ENCODE measurements around the gene BMP2.

Gene BMP2

DNA sequence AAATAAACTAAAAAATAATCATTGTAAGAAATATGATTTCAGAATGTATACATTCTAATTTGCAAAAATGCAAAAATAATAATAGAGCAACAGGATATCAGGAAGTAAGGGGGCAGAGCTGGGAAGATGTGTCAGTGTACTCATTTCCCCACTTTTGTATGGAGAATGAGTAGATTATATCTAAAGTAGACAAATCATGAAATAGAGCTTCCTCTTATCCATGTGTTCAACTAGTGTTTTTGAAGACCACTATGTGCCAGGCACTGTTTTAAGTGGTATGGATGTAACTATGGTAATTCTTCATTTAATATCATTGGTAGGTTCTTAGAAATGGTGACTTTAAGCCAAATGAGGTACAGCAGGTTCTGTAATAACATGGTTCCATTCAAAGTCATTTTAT is 17.0 kb upstream of the BMP2 start:
- no peak overlapping the region for H3K4me3 Mint-ChIP-seq
- H3K9me3 Mint-ChIP-seq (ENCODE audit: low read depth), result no peaks in the 10 kb centered on the region
- no peaks in the 10 kb centered on the region for H3K27me3 Mint-ChIP-seq
- no peaks in the 10 kb centered on the region for H3K36me3 Mint-ChIP-seq
- H3K27ac Mint-ChIP-seq, result no peak overlapping the region
- no peaks in the 10 kb centered on the region for H3K4me1 Mint-ChIP-seq (ENCODE audit: low read depth)

DNA sequence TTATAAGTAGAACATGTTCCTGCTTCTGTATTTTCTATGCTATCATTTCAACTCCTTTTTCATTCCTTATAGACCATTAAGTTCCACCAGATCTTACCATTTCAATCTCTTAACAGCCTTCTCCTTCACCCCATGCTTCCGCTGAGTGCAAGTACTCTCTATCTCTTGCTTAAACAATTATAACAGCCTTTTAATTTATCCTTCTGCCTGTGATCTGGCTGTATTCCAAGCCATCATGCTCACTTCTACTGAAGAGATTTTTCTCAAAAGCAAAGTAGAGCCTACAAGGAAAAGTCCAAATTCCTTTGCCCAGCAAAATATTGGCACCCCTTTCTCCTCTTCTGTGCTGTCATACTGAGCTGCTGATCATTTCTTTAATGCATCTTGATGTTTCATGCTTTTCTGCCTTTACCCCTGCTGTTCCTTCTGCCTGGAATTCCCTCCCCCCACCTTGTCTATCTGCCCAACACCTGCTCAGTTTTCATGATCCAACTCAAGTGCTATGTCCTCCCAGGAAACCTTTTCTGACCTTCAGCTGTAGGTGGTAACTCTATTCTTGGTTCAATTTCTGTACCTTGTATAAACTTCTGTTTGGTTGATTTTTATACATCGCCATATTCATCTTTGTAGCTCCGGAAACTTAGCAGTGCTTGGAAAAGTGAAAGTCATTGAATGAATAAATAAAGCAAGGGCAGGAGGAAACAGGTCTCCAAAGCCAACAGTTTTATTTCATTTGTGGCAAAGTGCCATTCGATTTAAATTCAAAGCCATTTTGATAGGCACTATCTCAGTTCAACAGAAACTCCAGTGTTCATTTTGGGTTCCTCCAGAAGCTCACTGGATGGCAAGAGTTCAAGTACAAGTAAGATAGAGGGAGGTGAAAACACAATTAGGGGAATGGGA is 10.5 kb upstream of the BMP2 start:
- Mint-ChIP-seq H3K27me3 (no peaks in the 10 kb centered on the region), H3K4me1 (ENCODE audit: low read depth) (no peaks in the 10 kb centered on the region), H3K9me3 (ENCODE audit: low read depth) (no peaks in the 10 kb centered on the region), H3K36me3 (no peaks in the 10 kb centered on the region), H3K27ac (no peak overlapping the region), H3K4me3 (no peak overlapping the region)

DNA sequence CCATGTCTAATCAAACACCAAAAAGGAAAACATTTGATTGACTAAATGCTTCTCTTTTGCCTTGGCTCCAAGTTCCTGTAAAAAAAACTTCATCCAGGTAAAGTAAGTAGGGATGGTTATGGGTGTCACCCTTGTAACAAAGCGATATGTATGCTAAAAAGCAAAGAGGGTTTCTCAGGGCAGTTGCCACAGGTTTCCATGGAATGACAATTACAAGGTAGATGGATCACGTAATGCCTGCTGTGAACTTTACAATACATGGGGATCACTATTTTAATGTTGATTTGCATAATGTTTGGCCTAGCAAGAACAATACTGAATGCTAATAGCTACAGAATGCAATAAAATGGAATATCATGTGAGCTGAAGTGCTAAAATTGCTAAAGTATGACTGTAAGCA is 2.9 kb upstream of the BMP2 start:
- H3K27me3 Mint-ChIP-seq, result peaks cover 19% of the 10 kb centered on the region
- no peaks in the 10 kb centered on the region for H3K36me3 Mint-ChIP-seq
- no peak overlapping the region for H3K4me3 Mint-ChIP-seq
- no peak overlapping the region for H3K27ac Mint-ChIP-seq
- H3K4me1 Mint-ChIP-seq (ENCODE audit: low read depth), result peaks cover 8% of the 10 kb centered on the region
- H3K9me3 Mint-ChIP-seq (ENCODE audit: low read depth), result no peaks in the 10 kb centered on the region

DNA sequence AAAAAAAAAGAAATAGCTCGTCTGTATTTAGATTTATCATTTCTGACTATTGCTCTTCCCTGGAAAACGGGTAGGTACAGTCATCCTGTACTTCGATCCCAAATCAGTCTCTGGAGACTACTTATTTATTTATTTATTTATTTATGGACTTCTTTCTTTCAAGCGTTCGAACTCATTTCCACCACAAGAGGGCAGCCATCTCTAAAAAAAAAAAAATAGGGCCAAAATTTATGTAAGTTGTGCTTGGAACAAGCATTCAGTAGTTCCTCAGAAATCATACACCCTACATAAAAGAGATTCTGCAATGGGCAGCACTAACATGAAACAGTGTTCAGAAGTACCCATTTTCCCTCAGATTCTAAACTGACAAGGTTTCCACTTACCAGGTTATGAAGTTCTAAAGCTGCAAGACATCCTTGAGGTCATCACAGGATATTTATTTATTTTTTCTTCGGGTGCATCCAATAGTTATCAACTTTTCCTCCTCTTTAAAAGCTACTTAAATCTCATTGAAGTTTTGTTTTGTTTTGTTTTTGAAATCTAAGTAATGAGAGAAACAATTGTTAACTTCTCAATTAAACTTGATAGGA is 1.9 kb upstream of the BMP2 start:
- Mint-ChIP-seq H3K9me3 (ENCODE audit: low read depth) (no peaks in the 10 kb centered on the region), H3K27ac (no peak overlapping the region), H3K4me1 (ENCODE audit: low read depth) (peaks cover 8% of the 10 kb centered on the region), H3K36me3 (no peaks in the 10 kb centered on the region), H3K4me3 (no peak overlapping the region), H3K27me3 (peaks cover 20% of the 10 kb centered on the region)

DNA sequence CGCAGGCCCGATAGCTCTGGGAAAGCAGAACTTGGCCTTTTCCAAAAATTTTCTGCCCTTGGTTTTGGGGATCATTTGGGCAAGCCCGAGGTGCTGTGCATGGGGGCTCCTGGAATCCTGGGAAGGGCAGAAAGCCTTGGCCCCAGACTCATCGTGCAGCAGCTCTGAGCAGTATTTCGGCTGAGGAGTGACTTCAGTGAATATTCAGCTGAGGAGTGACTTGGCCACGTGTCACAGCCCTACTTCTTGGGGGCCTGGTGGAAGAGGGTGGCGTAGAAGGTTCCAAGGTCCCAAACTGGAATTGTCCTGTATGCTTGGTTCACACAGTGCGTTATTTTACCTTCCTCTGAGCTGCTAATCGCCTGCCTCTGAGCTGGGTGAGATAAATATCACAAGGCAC is 1.1 kb upstream of the BMP2 start:
- Mint-ChIP-seq H3K27ac (no peak overlapping the region), H3K9me3 (ENCODE audit: low read depth) (no peaks in the 10 kb centered on the region), H3K4me3 (no peak overlapping the region), H3K36me3 (no peaks in the 10 kb centered on the region), H3K27me3 (peaks cover 28% of the 10 kb centered on the region), H3K4me1 (ENCODE audit: low read depth) (peaks cover 8% of the 10 kb centered on the region)

DNA sequence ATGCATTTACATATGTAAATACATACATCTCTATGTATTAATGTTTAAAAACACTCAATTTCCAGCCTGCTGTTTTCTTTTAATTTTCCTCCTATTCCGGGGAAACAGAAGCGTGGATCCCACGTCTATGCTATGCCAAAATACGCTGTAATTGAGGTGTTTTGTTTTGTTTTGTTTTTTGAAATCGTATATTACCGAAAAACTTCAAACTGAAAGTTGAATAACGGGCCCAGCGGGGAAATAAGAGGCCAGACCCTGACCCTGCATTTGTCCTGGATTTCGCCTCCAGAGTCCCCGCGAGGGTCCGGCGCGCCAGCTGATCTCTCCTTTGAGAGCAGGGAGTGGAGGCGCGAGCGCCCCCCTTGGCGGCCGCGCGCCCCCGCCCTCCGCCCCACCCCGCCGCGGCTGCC is 355 bp upstream of the BMP2 start:
- peak overlapping the region; percentile 57 for H3K4me3 Mint-ChIP-seq
- H3K27ac Mint-ChIP-seq, result no peak overlapping the region
- H3K36me3 Mint-ChIP-seq, result no peaks in the 10 kb centered on the region
- peaks cover 32% of the 10 kb centered on the region for H3K27me3 Mint-ChIP-seq
- no peaks in the 10 kb centered on the region for H3K9me3 Mint-ChIP-seq (ENCODE audit: low read depth)
- peaks cover 8% of the 10 kb centered on the region for H3K4me1 Mint-ChIP-seq (ENCODE audit: low read depth)

- Mint-ChIP-seq H3K36me3 (no peaks in the 10 kb centered on the region), H3K27me3 (peaks cover 34% of the 10 kb centered on the region), H3K4me3 (no peak overlapping the region), H3K4me1 (ENCODE audit: low read depth) (peaks cover 8% of the 10 kb centered on the region), H3K27ac (no peak overlapping the region), H3K9me3 (ENCODE audit: low read depth) (no peaks in the 10 kb centered on the region)
These were observed 998 bp downstream of the BMP2 start for GRCh38 chr20:6768228-6769140.

GRCh38 chr20:6769903-6770785 is 2.7 kb downstream of the BMP2 start:
- H3K27ac Mint-ChIP-seq, result no peak overlapping the region
- peaks cover 8% of the 10 kb centered on the region for H3K4me1 Mint-ChIP-seq (ENCODE audit: low read depth)
- no peaks in the 10 kb centered on the region for H3K9me3 Mint-ChIP-seq (ENCODE audit: low read depth)
- H3K27me3 Mint-ChIP-seq, result peaks cover 32% of the 10 kb centered on the region
- no peaks in the 10 kb centered on the region for H3K36me3 Mint-ChIP-seq
- H3K4me3 Mint-ChIP-seq, result peak overlapping the region; percentile 33

GRCh38 chr20:6770786-6771100 is 3.3 kb downstream of the BMP2 start:
- H3K4me1 Mint-ChIP-seq (ENCODE audit: low read depth), result peaks cover 8% of the 10 kb centered on the region
- H3K36me3 Mint-ChIP-seq, result no peaks in the 10 kb centered on the region
- H3K4me3 Mint-ChIP-seq, result peak overlapping the region; percentile 33
- H3K9me3 Mint-ChIP-seq (ENCODE audit: low read depth), result no peaks in the 10 kb centered on the region
- H3K27ac Mint-ChIP-seq, result no peak overlapping the region
- H3K27me3 Mint-ChIP-seq, result peaks cover 30% of the 10 kb centered on the region

GRCh38 chr20:6780433-6781190 is 13.1 kb downstream of the BMP2 start:
- Mint-ChIP-seq H3K36me3 (no peaks in the 10 kb centered on the region), H3K4me3 (no peak overlapping the region), H3K27ac (no peak overlapping the region), H3K4me1 (ENCODE audit: low read depth) (no peaks in the 10 kb centered on the region), H3K9me3 (ENCODE audit: low read depth) (no peaks in the 10 kb centered on the region), H3K27me3 (no peaks in the 10 kb centered on the region)

DNA sequence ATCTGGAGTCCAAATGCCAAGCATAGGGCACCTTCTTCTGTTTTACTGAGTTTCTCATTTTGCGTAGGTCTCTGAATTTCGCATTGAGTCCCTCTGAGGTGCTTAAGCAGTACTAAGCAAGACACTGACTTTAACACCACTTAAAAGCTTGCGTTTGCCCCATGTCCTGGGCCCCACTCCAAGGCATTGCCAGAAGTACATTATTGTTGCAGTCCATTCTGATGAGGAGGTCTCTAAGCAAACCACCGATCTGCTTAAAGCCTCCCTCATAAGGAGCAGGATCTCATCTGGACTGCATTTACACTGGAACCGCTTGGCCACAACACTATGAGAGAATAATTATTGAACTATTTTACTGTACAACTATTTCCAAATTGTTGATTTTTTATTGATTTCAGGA is 16.3 kb downstream of the BMP2 start:
- no peak overlapping the region for H3K27ac Mint-ChIP-seq
- no peaks in the 10 kb centered on the region for H3K36me3 Mint-ChIP-seq
- H3K27me3 Mint-ChIP-seq, result peaks cover 5% of the 10 kb centered on the region
- H3K4me1 Mint-ChIP-seq (ENCODE audit: low read depth), result no peaks in the 10 kb centered on the region
- no peaks in the 10 kb centered on the region for H3K9me3 Mint-ChIP-seq (ENCODE audit: low read depth)
- H3K4me3 Mint-ChIP-seq, result no peak overlapping the region

GRCh38 chr20:6784210-6784631 is 16.7 kb downstream of the BMP2 start:
- H3K27ac Mint-ChIP-seq, result no peak overlapping the region

DNA sequence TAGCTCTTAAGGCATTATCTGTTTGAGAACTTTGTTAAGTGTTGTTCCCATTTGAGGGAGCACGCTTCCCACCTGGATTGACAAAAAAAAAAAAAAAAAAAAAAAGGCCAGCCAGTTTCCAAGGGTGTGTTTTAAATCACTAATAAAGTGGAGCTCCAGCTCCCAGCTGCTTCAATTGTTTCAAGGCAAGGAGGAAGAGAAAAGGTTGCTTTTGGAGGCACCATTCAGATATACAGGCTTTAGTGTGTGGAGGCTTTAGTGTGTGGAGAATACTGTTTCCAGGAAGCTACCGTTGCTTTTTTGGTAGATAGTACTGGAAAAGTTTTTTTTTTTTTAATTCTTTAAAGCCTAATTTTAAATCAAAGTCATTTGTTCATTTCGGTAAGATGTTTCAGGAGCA is 17.3 kb downstream of the BMP2 start:
- no peak overlapping the region for H3K4me3 Mint-ChIP-seq
- H3K36me3 Mint-ChIP-seq, result no peaks in the 10 kb centered on the region
- H3K9me3 Mint-ChIP-seq (ENCODE audit: low read depth), result no peaks in the 10 kb centered on the region
- no peak overlapping the region for H3K27ac Mint-ChIP-seq
- H3K4me1 Mint-ChIP-seq (ENCODE audit: low read depth), result no peaks in the 10 kb centered on the region
- peaks cover 5% of the 10 kb centered on the region for H3K27me3 Mint-ChIP-seq

More at GRCh38 chr20:6784210-6784631, 16.7 kb downstream of the BMP2 start:
- peaks cover 5% of the 10 kb centered on the region for H3K27me3 Mint-ChIP-seq
- no peak overlapping the region for H3K4me3 Mint-ChIP-seq
- no peaks in the 10 kb centered on the region for H3K4me1 Mint-ChIP-seq (ENCODE audit: low read depth)
- H3K36me3 Mint-ChIP-seq, result no peaks in the 10 kb centered on the region
- H3K9me3 Mint-ChIP-seq (ENCODE audit: low read depth), result no peaks in the 10 kb centered on the region

- H3K27ac Mint-ChIP-seq, result no peak overlapping the region
- H3K36me3 Mint-ChIP-seq, result no peaks in the 10 kb centered on the region
- H3K27me3 Mint-ChIP-seq, result peaks cover 5% of the 10 kb centered on the region
- no peaks in the 10 kb centered on the region for H3K9me3 Mint-ChIP-seq (ENCODE audit: low read depth)
- H3K4me3 Mint-ChIP-seq, result no peak overlapping the region
- H3K4me1 Mint-ChIP-seq (ENCODE audit: low read depth), result no peaks in the 10 kb centered on the region
These were observed 19.1 kb downstream of the BMP2 start for GRCh38 chr20:6786548-6786947.

Measured in activated naive CD8-positive, alpha-beta T cell (primary cell).